Measurements from ENCODE around the gene CHTOP. TPM values are rescaled to one million over a fixed set of nuclear protein-coding genes. Genes with fewer than 3 reads are reported as not detected.
"Not testable (repeated sequence)": the region's sequence is repeated elsewhere in the genome, so short reads cannot be mapped to it uniquely, and the experiment has no call there.

CHTOP gene
- total and polyA plus RNA-seq, 2 of the 8 experiments (the other 6 are each of a cell fraction or from before 2014, with no cell fraction given): 84.6 to 104 TPM

DNA sequence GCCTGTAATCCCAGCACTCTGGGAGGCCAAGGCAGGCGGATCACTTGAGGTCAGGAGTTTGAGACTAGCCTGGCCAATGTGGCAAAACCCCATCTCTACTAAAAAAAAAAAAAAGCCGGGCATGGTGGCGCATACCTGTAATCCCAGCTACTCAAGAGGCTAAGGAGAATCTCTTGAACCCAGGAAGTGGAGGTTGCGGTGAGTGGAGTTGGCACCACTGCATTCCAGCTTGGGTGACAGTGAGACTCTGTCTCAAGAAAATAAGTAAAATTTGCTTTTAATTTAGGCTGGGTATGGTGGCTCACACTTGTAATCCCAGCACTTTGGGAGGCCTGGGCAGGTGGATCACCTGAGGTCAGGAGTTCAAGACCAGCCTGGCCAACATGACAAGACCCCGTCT lies 6.3 kb downstream of the CHTOP start:
- not testable (repeated sequence) for H2BK120ac ChIP-seq (replicated peaks; ENCODE audit: low read depth, low read length); H2BK20ac ChIP-seq (ENCODE audit: low read length); H3K9ac ChIP-seq (replicated peaks in 1 of 4; ENCODE audit: extremely low read depth in 1 of 4, low read depth in 3 of 4, low read length in 3 of 4); H4K91ac ChIP-seq (replicated peaks; ENCODE audit: insufficient read length, low read length); H3K4me3 ChIP-seq (ENCODE audit: extremely low read depth in 1 of 4, insufficient read depth in 2 of 4, low read depth in 3 of 4, low read length in 4 of 4); H3K4ac ChIP-seq (replicated peaks; ENCODE audit: insufficient read length, low read depth, low read length); H3K9me3 ChIP-seq (ENCODE audit: insufficient read depth in 2 of 2, low read depth in 1 of 2, low read length in 1 of 2); H2BK12ac ChIP-seq (ENCODE audit: low read depth, low read length); H3K4me1 ChIP-seq (replicated peaks in 1 of 4; ENCODE audit: control insufficient read depth in 3 of 4, insufficient read depth in 4 of 4, low read length in 3 of 4); H3K23ac ChIP-seq (ENCODE audit: insufficient read length); H3K18ac ChIP-seq (ENCODE audit: extremely low read depth, low read length); H4K5ac ChIP-seq (ENCODE audit: insufficient read length, low read depth, low read length); DNase-seq (ENCODE audit: low read depth in 1 of 2, low spot score in 2 of 2); H2BK15ac ChIP-seq (ENCODE audit: low read length); H2BK5ac ChIP-seq (ENCODE audit: low read depth, low read length); H3K79me1 ChIP-seq (ENCODE audit: low read depth, low read length); H3K27ac ChIP-seq (ENCODE audit: low read depth, low read length); H3K27me3 ChIP-seq (replicated peaks in 1 of 4; ENCODE audit: control insufficient read depth in 3 of 4, extremely low read depth in 1 of 4, insufficient read depth in 3 of 4, low read length in 3 of 4); H2AFZ ChIP-seq (ENCODE audit: low read length); H2AK5ac ChIP-seq (ENCODE audit: low read depth, low read length); H3K23me2 ChIP-seq (ENCODE audit: low read depth, low read length); H3K4me2 ChIP-seq (ENCODE audit: insufficient read depth in 1 of 2, low read depth in 2 of 2, low read length in 2 of 2); H3K14ac ChIP-seq (ENCODE audit: insufficient read length); H4K8ac ChIP-seq (ENCODE audit: extremely low read depth, insufficient read depth, low read length); H3K56ac ChIP-seq (replicated peaks; ENCODE audit: insufficient read length, low read depth, low read length); H4K20me1 ChIP-seq (replicated peaks in 1 of 2; ENCODE audit: control insufficient read depth in 1 of 2, insufficient read depth in 2 of 2, low read length in 2 of 2); FAIRE-seq
- H3K79me2 ChIP-seq (ENCODE audit: control insufficient read depth in 1 of 2, insufficient read depth in 2 of 2, low read length in 2 of 2): peaks cover 0 to 38% of the 10 kb centered on the region in 2 experiments; a peak in 3 of 4 replicates
- H3K36me3 ChIP-seq (ENCODE audit: control insufficient read depth in 2 of 4, insufficient read depth in 4 of 4, low read length in 3 of 4): peaks cover 61 to 94% (median 83%) of the 10 kb centered on the region in 4 experiments
- WGBS, 2 experiments (ENCODE audit: extremely low coverage in 1 of 2, insufficient coverage in 1 of 2, insufficient read length in 1 of 2, insufficient replicate concordance in 2 of 2, low coverage in 1 of 2, low lambda C conversion rate in 2 of 2, missing lambda C conversion rate in 1 of 2): 94% methylated on average over 5 of the region's 5 CpGs; no CpG with 5 or more reads in 1 of the 2 experiments
- POLR2A ChIA-PET (ENCODE audit: partially characterized antibody): interaction anchor here (0.6 to 16.2 kb wide), 9 partner anchors 9 to 197 kb away, joined by 3 to 343 read pairs (median 4); partner anchors contain the start of genes ILF2, S100A1, S100A13 and SNAPIN
- CTCF ChIA-PET (ENCODE audit: partially characterized antibody): interaction anchor here (0.6 to 5.4 kb wide), 4 partner anchors 12 to 88 kb away, joined by 3 to 28 read pairs (median 4); partner anchors contain the start of genes S100A1 and S100A13
